Activated naive CD4-positive, alpha-beta T cell treated with Interleukin-2 at 50 U/mL for 16 hours (primary cell): ENCODE measurements around the gene KIAA0232.

Experiments
- DNase-seq: peaks from one replicate; pipeline ENCODE4 v3.0.0-alpha.2; 2020

Gene KIAA0232

DNA sequence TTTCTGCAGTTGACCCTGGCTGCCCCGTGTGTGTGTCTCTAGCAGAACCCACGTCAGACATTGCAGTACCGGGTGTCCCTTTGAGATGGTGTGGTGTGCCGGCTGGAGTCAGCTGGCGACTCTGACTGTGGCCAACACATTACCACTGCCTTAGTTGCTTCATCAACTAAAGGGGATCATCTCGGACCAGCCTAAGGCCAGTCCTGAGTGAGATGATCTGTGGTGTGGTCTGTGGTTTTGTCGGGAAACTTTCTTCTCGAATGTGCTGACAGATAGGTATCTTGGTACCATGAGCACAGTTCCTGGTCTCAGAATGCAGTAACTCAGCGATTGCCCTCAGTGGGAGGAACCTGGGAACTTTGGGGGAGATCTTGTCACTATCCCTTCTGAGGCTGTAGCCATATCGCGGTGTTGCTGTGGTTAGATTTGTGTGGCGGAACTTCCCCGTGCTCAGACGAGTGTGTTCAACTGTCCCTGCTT lies 142.9 kb downstream of the KIAA0232 start:
- no peak for DNase-seq

DNA sequence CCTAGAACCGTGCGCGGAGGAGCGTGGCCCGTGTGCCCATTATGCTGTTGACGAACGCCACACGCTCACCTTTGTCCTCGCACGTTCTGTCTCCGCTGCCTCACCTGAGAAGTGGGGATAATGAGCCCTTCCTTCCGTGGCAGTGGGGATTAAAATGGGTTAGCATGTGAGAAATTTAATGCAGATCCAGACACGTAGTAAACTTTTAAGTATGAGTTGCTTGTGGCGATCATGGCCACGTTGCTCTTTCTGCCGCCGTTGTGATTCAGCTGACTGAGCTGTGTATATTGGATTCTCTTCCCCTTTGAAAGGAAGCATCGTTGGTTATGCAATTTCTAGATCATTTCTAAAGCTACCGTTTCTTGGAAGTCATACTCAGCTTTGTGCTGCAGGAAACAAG lies 143.6 kb downstream of the KIAA0232 start:
- DNase-seq, result no peak

DNA sequence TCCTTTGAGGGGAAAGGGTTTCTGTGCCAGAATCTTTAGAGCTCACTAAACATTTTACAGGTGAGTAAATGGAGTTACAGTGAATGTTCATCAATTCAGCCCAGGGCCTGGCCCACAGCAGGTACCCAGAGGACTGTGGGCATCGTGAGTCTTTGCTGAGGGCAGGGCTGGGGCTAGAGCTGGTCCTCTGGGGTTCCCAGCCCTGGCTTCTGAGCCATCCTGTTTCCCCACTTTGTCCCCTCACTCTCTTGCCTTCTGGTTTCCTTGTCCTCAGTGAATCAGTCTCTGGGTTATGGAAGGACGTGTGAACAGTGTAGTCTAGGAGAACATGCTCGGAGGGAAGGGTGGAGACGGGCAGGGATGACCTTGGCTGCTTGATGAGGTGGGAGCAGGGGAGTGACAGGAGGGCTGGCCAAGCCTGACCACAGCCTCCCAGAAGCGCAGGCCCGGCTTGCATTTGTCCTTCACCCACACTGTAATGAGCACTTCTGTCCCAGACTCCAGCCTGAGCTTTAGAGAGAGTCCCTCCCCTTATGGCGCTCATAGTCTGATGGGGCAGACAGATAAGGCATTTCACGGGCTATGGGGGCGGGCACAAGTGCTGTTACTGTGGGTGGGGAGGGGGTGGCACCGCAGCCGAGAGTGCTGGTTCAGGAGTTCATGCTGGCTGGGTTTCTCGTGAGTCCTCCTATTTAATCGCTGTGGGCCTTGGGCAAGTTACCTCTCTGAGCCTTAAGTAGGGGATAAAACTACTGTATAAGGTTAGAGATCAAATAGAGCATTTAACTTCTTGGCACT lies 144.4 kb downstream of the KIAA0232 start:
- DNase-seq, result peak; percentile 69

DNA sequence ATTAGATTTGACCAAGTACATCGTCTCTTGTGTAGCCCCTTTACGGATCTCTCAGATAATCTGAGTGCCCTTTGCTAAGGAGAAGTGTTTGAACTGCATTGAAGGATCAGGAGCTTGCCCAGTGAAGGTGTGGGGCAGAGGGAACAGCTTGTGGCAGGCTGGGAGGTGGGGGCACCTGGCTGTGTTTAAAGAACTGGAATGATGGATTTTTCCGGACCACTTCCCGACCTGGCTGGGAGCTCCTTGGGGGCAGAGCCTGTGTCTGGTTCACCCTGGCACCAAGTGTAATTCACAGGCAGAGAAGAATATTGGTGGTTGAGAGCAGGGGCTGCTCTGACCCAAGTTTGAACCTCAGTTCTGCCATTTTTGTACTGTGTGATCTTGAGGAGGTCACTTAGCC lies 145.6 kb downstream of the KIAA0232 start:
- no peak for DNase-seq

DNA sequence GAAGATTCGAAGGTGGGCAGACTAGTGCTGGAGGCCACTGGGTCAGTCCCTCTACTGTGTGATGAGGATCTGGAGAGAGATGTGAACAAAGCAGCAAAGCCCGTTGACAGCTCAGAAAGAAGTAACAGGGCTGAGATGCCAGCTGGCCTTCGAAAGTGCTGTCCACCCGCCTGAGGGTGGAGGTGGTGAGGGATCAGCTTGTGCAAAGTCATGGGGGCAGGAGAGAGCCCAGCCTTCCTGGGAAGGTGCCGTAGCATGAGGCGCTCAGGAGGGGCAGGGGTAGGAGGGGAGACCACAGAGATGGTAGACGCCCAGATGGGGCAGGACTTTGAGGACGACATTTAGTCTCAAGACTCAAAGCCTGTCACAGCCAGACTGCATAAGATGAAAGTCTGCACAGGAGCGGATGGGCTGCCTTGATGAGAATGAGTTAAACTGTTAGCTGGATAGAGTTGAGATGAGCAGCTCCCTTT lies 146.8 kb downstream of the KIAA0232 start:
- no peak for DNase-seq

DNA sequence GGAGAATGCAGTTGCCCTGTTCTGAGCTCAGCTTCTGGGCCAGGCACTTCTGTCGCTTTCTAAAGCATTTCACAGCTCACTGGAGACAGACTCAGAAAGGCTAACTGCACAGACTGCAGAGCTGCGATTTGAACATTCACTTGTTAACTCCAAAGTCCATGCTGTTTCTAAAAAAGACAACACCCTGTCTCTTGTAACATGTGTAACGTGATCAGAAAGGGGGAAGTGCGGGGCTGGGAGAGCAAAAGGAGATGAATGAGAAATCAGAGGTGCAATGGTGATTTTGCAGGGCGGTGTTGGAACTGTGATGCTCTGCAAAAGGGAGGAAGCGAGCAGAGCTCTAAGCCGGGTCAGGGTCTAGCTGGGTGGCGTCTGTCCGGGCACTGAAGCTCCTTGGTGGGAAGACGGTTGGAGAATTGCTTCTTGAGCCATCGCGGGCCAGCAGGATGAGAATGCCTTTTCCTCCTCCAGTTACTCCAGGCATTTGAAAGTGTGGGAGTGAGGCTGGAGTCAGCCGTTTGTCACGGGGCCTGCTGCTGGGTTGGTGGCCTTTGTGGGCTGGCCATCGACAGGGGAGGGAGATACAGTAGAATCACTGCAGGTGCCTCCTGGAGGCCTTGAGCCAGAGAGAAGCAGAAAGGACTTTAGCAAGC lies 147.4 kb downstream of the KIAA0232 start:
- no peak for DNase-seq

DNA sequence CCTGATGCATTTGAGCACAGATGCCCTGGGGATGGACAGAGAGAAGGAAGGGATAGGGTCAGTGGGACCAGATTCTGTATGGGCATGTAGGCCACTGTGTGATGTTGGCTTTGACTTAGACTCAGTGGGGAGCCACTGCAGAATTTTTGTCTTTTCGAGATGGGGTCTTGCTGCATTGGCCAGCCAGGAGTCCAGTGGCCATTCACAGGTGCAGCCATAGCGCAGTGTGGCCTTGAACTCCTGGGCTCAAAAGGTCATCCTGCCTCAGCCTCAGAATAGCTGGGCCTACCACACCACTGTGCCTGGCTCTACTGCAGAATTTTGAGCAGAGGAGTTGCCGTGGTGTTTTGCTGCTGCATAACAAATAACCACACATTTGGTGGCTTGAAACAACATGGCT lies 149.9 kb downstream of the KIAA0232 start:
- DNase-seq, result no peak

DNA sequence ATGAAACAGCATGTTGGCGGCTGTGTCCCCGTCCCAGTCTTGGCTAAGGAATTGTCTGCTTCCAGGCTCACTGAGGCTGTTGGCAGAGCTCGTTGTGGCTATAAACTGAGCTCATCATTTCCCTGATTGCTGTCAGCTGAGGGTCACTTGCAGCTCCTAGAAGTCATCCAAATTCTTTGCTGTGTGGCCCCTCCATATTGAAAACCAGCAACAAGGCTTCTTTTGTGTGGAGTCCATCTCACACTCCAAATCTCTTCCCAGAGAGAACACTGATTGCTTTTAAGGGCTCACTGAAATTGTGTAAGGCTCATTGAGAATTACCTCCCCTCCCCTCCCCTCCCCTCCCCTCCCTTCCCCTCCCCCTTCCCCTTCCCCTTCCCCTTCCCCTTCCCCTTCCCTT lies 150.4 kb downstream of the KIAA0232 start:
- no peak for DNase-seq
